Measurements from ENCODE around the gene OPALIN.

Gene OPALIN

GRCh38 chr10:96341219-96342182, 17.3 kb downstream of the OPALIN start:
- DNase-seq (ENCODE audit: low read depth in 1 of 2, low spot score in 1 of 2), result no peak
- no peak for TF ChIP-seq JUND (IDR thresholded peaks at IDR 0.05; ENCODE audit: low read depth)
- in situ Hi-C loops (cut with HindIII; ENCODE audit: low pct_unique_long_range_greater_than_20kb, low sequenced_read_pairs), result no loop called here

GRCh38 chr10:96339956-96340904, 18.6 kb downstream of the OPALIN start:
- DNase-seq (ENCODE audit: low read depth in 1 of 2, low spot score in 1 of 2), result peak; percentile 17 to 79

GRCh38 chr10:96339383-96339782, 19.4 kb downstream of the OPALIN start:
- in situ Hi-C loops (cut with HindIII; ENCODE audit: low pct_unique_long_range_greater_than_20kb, low sequenced_read_pairs), result no loop called here
- TF ChIP-seq JUND (IDR thresholded peaks at IDR 0.05; ENCODE audit: low read depth), result no peak

More at GRCh38 chr10:96339956-96340904, 18.6 kb downstream of the OPALIN start:
- in situ Hi-C loops (cut with HindIII; ENCODE audit: low pct_unique_long_range_greater_than_20kb, low sequenced_read_pairs), result no loop called here
- no peak for TF ChIP-seq JUND (IDR thresholded peaks at IDR 0.05; ENCODE audit: low read depth)

GRCh38 chr10:96338279-96338925, 20.4 kb downstream of the OPALIN start:
- in situ Hi-C loops (cut with HindIII; ENCODE audit: low pct_unique_long_range_greater_than_20kb, low sequenced_read_pairs), result no loop called here
- no peak for DNase-seq (ENCODE audit: low read depth in 1 of 2, low spot score in 1 of 2)
- TF ChIP-seq JUND (IDR thresholded peaks at IDR 0.05; ENCODE audit: low read depth), result no peak

More at GRCh38 chr10:96339383-96339782, 19.4 kb downstream of the OPALIN start:
- DNase-seq (ENCODE audit: low read depth in 1 of 2, low spot score in 1 of 2), result no peak

GRCh38 chr10:96337106-96337505, 21.7 kb downstream of the OPALIN start:
- DNase-seq (ENCODE audit: low read depth in 1 of 2, low spot score in 1 of 2), result no peak
- in situ Hi-C loops (cut with HindIII; ENCODE audit: low pct_unique_long_range_greater_than_20kb, low sequenced_read_pairs), result no loop called here
- TF ChIP-seq JUND (IDR thresholded peaks at IDR 0.05; ENCODE audit: low read depth), result no peak

- peak; percentile 51 to 67 for DNase-seq (ENCODE audit: low read depth in 1 of 2, low spot score in 1 of 2)
- in situ Hi-C loops (cut with HindIII; ENCODE audit: low pct_unique_long_range_greater_than_20kb, low sequenced_read_pairs), result no loop called here
- TF ChIP-seq JUND (IDR thresholded peaks at IDR 0.05; ENCODE audit: low read depth), result no peak
Measured at GRCh38 chr10:96334616-96335526, 23.9 kb downstream of the OPALIN start.

- TF ChIP-seq JUND (IDR thresholded peaks at IDR 0.05; ENCODE audit: low read depth), result no peak
- no peak for DNase-seq (ENCODE audit: low read depth in 1 of 2, low spot score in 1 of 2)
- in situ Hi-C loops (cut with HindIII; ENCODE audit: low pct_unique_long_range_greater_than_20kb, low sequenced_read_pairs), result no loop called here
Measured at GRCh38 chr10:96333101-96333500, 25.7 kb downstream of the OPALIN start.

- no peak for TF ChIP-seq JUND (IDR thresholded peaks at IDR 0.05; ENCODE audit: low read depth)
- in situ Hi-C loops (cut with HindIII; ENCODE audit: low pct_unique_long_range_greater_than_20kb, low sequenced_read_pairs), result no loop called here
- DNase-seq (ENCODE audit: low read depth in 1 of 2, low spot score in 1 of 2), result no peak
Measured at GRCh38 chr10:96327462-96327861, 31.3 kb downstream of the OPALIN start.

- no peak for TF ChIP-seq JUND (IDR thresholded peaks at IDR 0.05; ENCODE audit: low read depth)
- no peak for DNase-seq (ENCODE audit: low read depth in 1 of 2, low spot score in 1 of 2)
- in situ Hi-C loops (cut with HindIII; ENCODE audit: low pct_unique_long_range_greater_than_20kb, low sequenced_read_pairs), result no loop called here
Measured at GRCh38 chr10:96325719-96326373, 33.0 kb downstream of the OPALIN start.

- no peak for TF ChIP-seq JUND (IDR thresholded peaks at IDR 0.05; ENCODE audit: low read depth)
- no peak for DNase-seq (ENCODE audit: low read depth in 1 of 2, low spot score in 1 of 2)
- in situ Hi-C loops (cut with HindIII; ENCODE audit: low pct_unique_long_range_greater_than_20kb, low sequenced_read_pairs), result no loop called here
Measured at GRCh38 chr10:96324447-96324846, 34.4 kb downstream of the OPALIN start.

- in situ Hi-C loops (cut with HindIII; ENCODE audit: low pct_unique_long_range_greater_than_20kb, low sequenced_read_pairs), result no loop called here
- no peak for DNase-seq (ENCODE audit: low read depth in 1 of 2, low spot score in 1 of 2)
- no peak for TF ChIP-seq JUND (IDR thresholded peaks at IDR 0.05; ENCODE audit: low read depth)
Measured at GRCh38 chr10:96322275-96322674, 36.5 kb downstream of the OPALIN start.

Data from T47D (cell line).